ENCODE data around the gene TCF7L1.
A peak's percentile ranks its signal among the peaks of the same experiment; 100 is the strongest.

TCF7L1 gene

GRCh38 chr2:85254540-85255300 is 121.5 kb downstream of the TCF7L1 start:
- no peak for DNase-seq (ENCODE audit: low spot score)

GRCh38 chr2:85255456-85255812 is 122.2 kb downstream of the TCF7L1 start:
- no peak for DNase-seq (ENCODE audit: low spot score)

GRCh38 chr2:85255813-85256594 is 122.8 kb downstream of the TCF7L1 start:
- peak; percentile 81 for DNase-seq (ENCODE audit: low spot score)

GRCh38 chr2:85257359-85257969 is 124.3 kb downstream of the TCF7L1 start:
- no peak for DNase-seq (ENCODE audit: low spot score)

DNA sequence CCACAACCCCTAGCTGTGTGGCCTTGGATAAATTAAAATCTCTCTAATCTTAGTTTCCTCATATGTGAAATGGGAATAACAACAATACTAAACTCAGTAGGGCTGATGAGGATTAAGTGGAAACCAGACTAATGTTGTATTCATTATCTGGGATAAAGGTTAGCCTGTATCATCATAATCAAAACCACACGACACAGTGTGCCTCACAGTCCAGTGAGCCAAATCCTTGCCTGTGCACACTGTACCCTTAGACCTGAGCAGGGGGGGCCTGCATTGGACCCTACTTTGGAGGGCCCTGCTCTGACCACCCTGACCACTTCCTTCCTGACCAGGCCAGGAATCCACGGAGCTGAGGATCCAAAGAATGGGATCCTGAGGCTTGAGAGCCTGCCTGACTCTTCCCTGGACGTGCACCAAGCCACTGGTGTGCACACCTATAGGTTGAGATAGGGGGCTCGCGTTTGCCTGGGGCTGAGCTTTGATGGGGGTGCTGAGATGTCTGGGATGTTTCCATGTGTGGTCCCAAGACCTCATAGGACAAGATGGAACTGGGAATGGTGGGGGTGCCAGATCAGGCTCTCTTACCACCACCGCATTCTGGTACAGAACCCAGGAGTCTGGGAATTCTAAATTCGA is 124.9 kb downstream of the TCF7L1 start:
- DNase-seq (ENCODE audit: low spot score), result no peak

GRCh38 chr2:85259101-85259590 is 126.0 kb downstream of the TCF7L1 start:
- no peak for DNase-seq (ENCODE audit: low spot score)

DNA sequence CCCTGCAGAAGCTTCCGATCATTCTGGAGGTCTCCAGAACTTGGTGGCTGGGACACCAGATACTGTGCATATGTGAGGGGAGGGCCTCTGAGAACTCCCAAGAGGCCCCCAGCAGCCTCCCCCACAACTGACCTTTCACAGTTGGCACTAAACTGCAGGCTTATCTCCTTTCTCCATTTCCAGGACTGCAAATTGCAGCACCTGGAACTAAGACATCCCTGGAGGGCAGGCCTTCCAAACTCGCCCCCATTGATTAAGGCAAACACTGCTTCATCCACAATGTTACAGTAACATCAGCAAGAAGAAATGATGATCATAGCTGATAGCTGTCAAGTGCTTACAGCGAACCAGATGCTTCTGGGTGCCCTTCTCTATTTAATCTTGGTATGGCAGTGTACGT is 126.7 kb downstream of the TCF7L1 start:
- DNase-seq (ENCODE audit: low spot score), result no peak

- no peak for DNase-seq (ENCODE audit: low spot score)
These were observed 130.4 kb downstream of the TCF7L1 start for GRCh38 chr2:85263591-85263990.

GRCh38 chr2:85264471-85264870 is 131.3 kb downstream of the TCF7L1 start:
- DNase-seq (ENCODE audit: low spot score), result no peak

GRCh38 chr2:85265304-85265703 is 132.1 kb downstream of the TCF7L1 start:
- no peak for DNase-seq (ENCODE audit: low spot score)

DNA sequence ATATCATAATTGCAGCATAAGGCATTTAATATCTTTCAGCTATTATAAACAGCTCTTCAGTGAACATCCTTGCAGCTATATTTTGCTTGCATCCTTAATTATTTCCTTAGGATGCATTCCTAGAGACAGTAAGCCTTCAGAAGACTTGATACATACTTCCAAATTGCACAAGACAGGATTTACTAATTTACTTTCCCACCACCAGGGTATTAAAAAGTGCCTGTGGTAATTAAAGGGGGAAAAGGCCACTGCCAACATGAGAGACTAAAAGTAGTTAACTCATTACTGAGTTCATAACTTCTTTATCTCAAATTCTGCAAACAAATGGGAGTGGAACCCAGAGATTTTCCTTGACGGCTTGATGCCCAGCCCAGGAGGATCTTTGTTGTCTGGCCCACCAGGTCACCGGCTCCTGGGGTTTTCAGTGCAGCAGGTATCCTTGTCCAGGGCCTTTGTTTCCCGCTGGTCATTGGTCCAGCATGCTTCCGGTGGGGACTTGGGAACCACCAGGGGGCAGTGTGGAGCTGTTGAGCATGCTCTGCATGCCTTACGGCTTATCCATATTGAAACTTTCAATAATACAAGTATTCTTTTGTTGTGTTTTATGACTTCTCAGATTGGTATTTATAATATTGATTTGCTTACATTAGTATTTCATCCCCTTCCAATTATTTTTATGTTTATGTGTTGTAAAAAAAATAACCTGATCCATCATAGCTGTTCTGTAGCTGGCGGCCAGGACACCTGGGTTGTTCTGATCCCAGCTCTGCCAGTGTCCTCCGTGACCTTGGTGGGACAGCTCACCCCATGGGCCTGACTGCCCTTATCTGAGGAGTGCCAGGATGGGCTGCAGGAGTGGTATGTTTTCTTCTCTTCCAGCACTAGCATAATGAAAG is 133.2 kb downstream of the TCF7L1 start:
- no peak for DNase-seq (ENCODE audit: low spot score)

DNA sequence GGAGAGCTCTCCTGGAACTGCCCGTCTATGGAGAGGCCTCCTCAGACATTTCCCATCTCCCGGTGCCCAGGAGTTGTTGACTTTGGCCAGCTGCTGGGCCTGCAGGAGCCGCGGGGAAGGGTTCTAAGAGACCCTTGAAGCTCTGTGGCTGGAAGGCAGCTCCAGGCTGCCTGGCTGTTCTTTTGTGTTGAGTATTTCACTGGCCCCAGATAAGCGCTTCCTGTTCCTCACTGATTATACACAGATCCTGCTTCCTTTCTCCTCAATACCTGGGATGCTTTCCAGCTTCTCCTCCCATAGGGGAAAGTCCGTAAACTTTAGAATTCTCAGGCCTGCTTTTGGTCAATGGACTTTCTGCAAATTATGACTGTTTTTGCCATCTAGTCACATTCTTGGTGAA is 136.8 kb downstream of the TCF7L1 start:
- DNase-seq (ENCODE audit: low spot score), result no peak

GRCh38 chr2:85272357-85272756 is 139.2 kb downstream of the TCF7L1 start:
- no peak for DNase-seq (ENCODE audit: low spot score)

DNA sequence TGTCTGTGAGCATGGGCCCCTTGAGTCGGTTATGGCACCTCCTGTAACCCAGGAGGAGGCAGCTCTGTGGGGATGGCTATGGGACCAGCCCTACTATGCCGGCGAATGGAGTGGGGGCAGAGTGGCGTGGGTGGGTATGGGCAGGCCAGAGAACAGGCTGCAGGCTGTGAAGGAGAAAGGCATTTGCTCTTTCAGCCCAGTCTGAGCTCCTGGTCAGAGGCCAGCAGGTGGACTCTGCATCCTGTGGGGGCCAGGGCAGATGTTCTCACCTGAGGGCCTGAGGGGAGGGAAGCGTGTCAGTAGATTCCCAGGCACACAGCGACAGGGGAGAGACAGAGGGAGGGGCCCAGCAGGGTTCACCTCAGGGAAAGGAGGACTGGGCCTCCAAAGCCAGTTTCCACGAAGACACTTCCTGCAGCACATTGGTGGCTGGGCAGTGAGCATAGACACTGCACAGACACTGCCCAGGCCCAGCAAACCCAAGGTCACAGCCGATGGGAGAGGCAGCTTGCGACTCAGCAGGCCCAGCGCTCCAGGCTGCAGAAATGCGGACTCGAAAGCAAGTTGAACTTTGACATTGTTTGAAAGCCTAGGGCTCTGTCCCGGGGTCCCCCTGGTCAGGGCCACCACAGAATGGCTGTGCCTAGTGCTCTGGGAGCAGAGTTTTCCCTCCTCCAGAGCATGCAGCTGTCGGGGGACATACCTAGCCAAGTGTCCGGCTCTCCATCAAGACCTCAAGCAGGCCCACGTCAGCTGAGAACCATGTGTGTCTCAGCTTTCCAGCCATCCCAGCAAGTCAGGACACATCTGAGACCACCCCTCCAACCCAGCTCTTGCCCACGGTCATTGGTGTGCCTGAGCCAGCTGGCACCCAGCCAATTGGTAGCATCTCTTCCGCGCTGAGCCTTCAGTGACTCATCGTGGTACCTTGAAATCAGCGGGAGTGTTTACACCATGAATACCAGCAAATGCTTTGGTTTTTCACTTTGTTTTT is 140.8 kb downstream of the TCF7L1 start:
- no peak for DNase-seq (ENCODE audit: low spot score)

DNA sequence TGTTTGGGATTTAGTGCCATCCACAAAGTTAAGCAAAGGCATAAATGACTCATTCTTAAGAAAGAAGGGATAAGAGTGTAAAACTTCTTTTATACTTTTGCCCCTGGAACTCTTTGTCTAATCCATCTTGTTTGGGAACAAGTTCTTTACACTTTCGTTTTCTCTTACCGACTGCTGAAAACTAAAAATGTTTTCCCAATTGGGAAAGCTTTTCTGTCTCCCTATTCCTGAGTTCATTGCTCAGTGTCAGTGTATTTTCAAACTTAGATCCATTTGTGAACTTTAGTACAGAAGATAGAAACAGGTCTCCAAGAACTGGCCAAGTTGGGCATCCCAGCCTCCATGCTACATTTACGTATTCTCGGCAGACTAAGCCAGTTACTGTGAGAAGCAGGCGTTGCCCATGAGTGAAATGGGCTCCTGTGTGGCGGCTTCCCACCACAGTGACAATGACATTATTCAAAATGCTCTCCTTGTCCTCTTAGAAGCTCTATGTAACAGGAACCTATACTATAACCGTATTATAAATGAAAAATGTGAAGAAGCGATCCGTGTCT is 142.9 kb downstream of the TCF7L1 start:
- DNase-seq (ENCODE audit: low spot score), result no peak

DNA sequence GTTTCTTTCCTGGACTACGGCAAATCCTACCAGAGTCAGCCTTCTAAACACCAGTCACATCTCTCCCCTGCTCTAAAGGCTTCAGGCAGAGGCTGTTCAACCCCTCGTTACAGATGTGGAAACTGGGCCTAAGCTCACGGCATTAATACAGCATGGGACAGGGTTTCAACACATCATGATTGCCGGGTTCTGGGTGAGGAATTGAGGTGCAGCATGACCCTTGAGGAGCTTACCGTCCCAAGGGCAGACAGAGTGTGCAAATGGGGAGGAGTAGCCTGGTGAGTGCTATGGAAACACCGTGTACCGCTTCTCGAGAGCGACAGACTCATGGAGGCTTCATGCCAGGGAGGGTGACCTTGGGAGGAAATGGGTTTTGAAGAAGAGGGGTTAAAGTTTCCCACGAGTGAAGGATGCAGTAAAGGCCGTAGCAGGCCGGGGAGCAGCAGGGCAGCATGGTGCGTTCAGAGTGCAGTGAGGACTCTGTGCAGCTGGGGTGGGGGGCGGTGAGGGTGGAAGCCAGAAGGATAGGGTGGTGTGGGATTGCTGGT is 143.5 kb downstream of the TCF7L1 start:
- no peak for DNase-seq (ENCODE audit: low spot score)

DNA sequence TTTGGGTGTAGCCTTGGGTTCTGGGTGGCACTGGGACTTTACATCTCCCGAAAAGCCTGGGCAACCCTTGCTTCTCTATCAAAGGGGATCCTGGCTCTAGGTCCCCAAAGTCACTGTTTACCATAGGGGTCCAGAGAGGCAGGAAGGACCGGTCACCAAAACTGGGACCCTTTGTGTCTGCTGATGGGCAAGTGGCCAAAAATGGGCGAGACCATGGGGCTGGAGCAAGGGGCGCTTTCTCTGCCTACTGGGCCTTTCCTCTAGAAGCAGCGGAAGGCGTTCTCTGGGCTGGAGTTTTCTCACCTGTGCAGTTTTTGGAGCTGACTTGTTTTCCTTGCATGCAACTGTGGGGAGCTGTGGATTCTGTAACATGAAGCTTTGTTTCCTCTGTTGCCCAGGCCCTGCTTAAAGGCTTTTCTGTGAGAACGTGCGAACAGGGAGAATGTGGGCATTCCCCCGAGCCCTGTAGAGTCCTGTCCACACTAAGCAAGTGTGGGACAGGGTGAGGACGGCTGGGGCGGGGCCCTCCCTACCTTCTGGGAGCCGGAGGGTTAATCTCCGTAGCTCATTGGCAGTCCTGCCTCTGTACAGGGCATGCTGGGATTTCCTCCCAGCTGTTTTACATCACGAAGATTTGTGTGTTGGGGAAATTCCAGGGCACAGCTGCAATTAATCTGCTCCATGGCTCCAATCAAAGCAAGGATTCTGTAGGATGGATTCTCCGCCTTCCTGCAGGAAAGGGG is 144.4 kb downstream of the TCF7L1 start:
- peak; percentile 86 for DNase-seq (ENCODE audit: low spot score)

DNA sequence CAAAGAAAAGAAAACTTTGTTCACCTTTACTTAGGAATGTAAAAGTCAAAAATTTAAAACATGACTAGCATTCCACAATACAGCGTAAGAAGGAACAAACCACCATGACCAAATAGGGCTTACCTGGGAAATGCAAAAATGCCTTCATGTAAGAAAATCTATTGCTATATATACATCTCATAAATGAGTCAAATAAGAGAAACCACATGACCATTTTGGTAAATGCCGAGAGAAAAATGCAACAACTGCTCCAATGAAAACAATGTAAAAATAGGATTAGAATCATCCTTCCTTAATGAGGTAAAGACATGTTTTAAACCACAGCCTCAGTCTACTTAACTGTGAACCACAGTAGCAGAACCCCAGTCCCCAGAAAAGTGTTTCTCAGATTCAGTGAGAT is 145.2 kb downstream of the TCF7L1 start:
- DNase-seq (ENCODE audit: low spot score), result no peak

DNA sequence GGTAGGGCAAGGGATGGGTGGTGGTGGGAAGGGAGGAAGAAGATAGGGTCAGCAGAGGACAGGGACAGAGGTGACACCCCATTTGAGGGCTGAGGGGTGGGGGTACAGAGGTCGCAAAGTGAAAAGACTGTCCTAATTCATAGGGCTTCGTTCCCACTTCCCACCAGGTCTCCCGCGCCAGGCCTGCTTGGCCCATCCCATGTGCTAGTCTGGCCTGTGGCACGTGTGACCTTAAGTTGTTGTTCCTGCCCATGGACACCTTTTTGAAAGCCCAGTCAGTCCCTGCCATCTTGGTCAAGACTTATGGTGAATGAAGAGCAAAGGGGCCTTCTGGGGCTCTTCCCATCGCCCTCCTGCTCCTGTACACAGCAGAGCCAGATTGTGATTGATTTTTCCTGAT is 148.4 kb downstream of the TCF7L1 start:
- DNase-seq (ENCODE audit: low spot score), result no peak
